Heart left ventricle (tissue), 16 donors: ENCODE data around the gene ARRB1. TPM values are rescaled to one million over a fixed set of nuclear protein-coding genes. Genes with fewer than 3 reads are reported as not detected.

Experiments used
- ATAC-seq, 4 donors: fragments of 200-7000 bp; cut with Tn5 transposase; one replicate each; pipeline ENCODE4 v1.9.1; 2020 to 2022; ENCODE audit warnings: moderate library complexity in 4 of 4, mild to moderate bottlenecking in 3 of 4, moderate number of reproducible peaks in 1 of 4
- DNase-seq, 5 donors: peaks; one replicate each; pipeline ENCODE4 v3.0.0-alpha.2; 2020
- H3K27ac ChIP-seq, 12 donors: fragments of 200-600 bp; sonication (generic) in 4 of 12; one replicate each; pipeline versions ENCODE4 v1.5.0 to v1.8.0; 2016 to 2022; ENCODE audit warnings: mild to moderate bottlenecking in 2 of 12
- H3K27me3 ChIP-seq, 9 donors: fragments of 200-600 bp; sonication (generic) in 2 of 9; one replicate each; pipeline versions ENCODE4 v1.5.1 to v1.8.0; 2016 to 2022; ENCODE audit warnings: mild to moderate bottlenecking in 3 of 9
- H3K36me3 ChIP-seq, 9 donors: fragments of 200-600 bp; sonication (generic) in 2 of 9; one replicate each; pipeline versions ENCODE4 v1.5.0 to v1.8.0; 2018 to 2022; ENCODE audit warnings: mild to moderate bottlenecking in 2 of 9
- H3K4me1 ChIP-seq, 12 donors: fragments of 200-600 bp; sonication (generic) in 4 of 12; one replicate each; pipeline versions ENCODE4 v1.5.0 to v1.8.0; 2016 to 2022; ENCODE audit warnings: mild to moderate bottlenecking in 3 of 12
- H3K4me3 ChIP-seq, 12 donors: fragments of 200-600 bp; sonication (generic) in 4 of 12; one replicate each; pipeline versions ENCODE4 v1.5.0 to v1.8.0; 2017 to 2022; ENCODE audit warnings: mild to moderate bottlenecking in 9 of 12, moderate library complexity in 4 of 12
- H3K9me3 ChIP-seq, 12 donors: fragments of 200-600 bp; sonication (generic) in 4 of 12; one replicate each; pipeline versions ENCODE4 v1.5.0 to v1.8.0; 2016 to 2022; ENCODE audit warnings: mild to moderate bottlenecking in 1 of 12
- CTCF ChIP-seq, 12 donors: fragments of 200-600 bp; sonication (generic) in 4 of 12; IDR thresholded peaks; one replicate each; pipeline versions ENCODE4 v1.5.0 to v1.8.0; 2018 to 2022; ENCODE audit warnings: antibody characterized with exemption in 12 of 12, mild to moderate bottlenecking in 5 of 12
- POLR2A ChIP-seq, 2 donors: fragments of 450-650 bp; IDR thresholded peaks; one replicate each; pipeline ENCODE4 v1.6.1; 2017; ENCODE audit warnings: antibody characterized with exemption in 2 of 2, mild to moderate bottlenecking in 2 of 2, moderate library complexity in 2 of 2
- WGBS, 4 donors: extraction: QIAGEN DNeasy Blood & Tissue Kit in 2 of 4; methylation state at CpG; one replicate each; pipeline versions ENCODE4 v1.1.5 to v1.1.7; 2013 to 2018; 5-methylcytosine and 5-hydroxymethylcytosine counted together
- intact Hi-C, 10 donors: fragments of 100-400 bp; cut with DNase I; formaldehyde crosslinking; loops; one replicate each; pipeline versions ENCODE4 v1.11.1 to v1.14.2; 2022
- polyA plus RNA-seq, 2 donors: library from polyadenylated mRNA; stranded (reverse); fragments of 200-250 nt; gene quantifications; one replicate each; pipeline ENCODE4 v1.2.3, GENCODE V29; 2013
- total RNA-seq, 9 donors: library from RNA; depleted of rRNA in 2 of 9; stranded (reverse); fragments of >200 nt in 2 of 9; fragmentation: NEBNext Ultra II Directional in 3 of 9; extraction: Animal tissue kit (Norgen Biotek cat#: 25700) in 3 of 9; gene quantifications; one replicate each; pipeline versions ENCODE4 v1.1.0 to v1.2.4, GENCODE V29; 2016 to 2023
- donor health status: ischemic (EF 13 %, LVEDD 7.1; RV severe dilation, severe dysfunction).
- donor health status: healthy with polysubstance abuse.
- donor health status: DM: no; HTN: yes; CAD: no.
- donor health status: DM: no; HTN: no; CAD: no.
- donor health status: ischemic (EF 25% LVEDD 6.9; RV normal size, moderate dysfunction).
- donor health status: ischemic (EF 25% LVEDD 5.7; RV mildly dilated, moderate dysfunction).
- donor health status: healthy.
- donor health status: DM: yes; HTN: yes; CAD: no.
- donor health status: ischemic (EF 35%, LVEDD 5.7; RV mildly dilated, moderate dysfunction).
- donor health status: nonischemic (EF 11% LVEDD 7.7; RV severe dilation, severe dysfunction).
- donor health status: DM: yes; HTN: yes; CAD: no.
- donor health status: PGD.
- donor health status: ischemic (EF 29% LVEDD 5.4; RV normal size, mild dysfunction).
- donor health status: nonischemic (EF 23%, LVEDD 6.1; RV moderate dilation, normal function).

ARRB1 gene
- total and polyA plus RNA-seq, 11 donors: 7.9 to 58.9 (median 25.4) TPM

GRCh38 chr11:75277991-75278790 is 73.3 kb downstream of the ARRB1 start:
- no peak for TF ChIP-seq POLR2A (IDR thresholded peaks at IDR 0.05)
- TF ChIP-seq CTCF (IDR thresholded peaks at IDR 0.05): no peak
- H3K4me1 ChIP-seq: peaks cover 0 to 37% (median 14%) of the 10 kb centered on the region in 12 donors
- no peaks in the 10 kb centered on the region for H3K9me3 ChIP-seq
- H3K36me3 ChIP-seq: peaks cover 0 to 93% (median 65%) of the 10 kb centered on the region in 9 donors
- intact Hi-C loops: no loop called here
- H3K4me3 ChIP-seq: no peak overlapping the region
- H3K27me3 ChIP-seq: no peaks in the 10 kb centered on the region
- DNase-seq (peak in 3 of 5 donors; percentile 18 to 25 (median 22)), ATAC-seq (no peak)
- 83 to 90% (median 86%) methylated on average over 9 to 13 of the region's 13 CpGs for WGBS, 4 donors
- H3K27ac ChIP-seq: no peak overlapping the region

GRCh38 chr11:75277211-75277805 is 74.2 kb downstream of the ARRB1 start:
- ATAC-seq: no peak
- H3K4me3 ChIP-seq: no peak overlapping the region
- intact Hi-C loops: no loop called here
- peak overlapping the region in 1 of 12 donors; percentile 87 for H3K27ac ChIP-seq
- H3K27me3 ChIP-seq: no peaks in the 10 kb centered on the region
- H3K9me3 ChIP-seq: no peaks in the 10 kb centered on the region
- peaks cover 0 to 93% (median 66%) of the 10 kb centered on the region in 9 donors for H3K36me3 ChIP-seq
- DNase-seq: peak in 1 of 5 donors; percentile 18
- no peak for TF ChIP-seq CTCF (IDR thresholded peaks at IDR 0.05)
- TF ChIP-seq POLR2A (IDR thresholded peaks at IDR 0.05): no peak
- peaks cover 0 to 37% (median 14%) of the 10 kb centered on the region in 12 donors for H3K4me1 ChIP-seq
- WGBS, 4 donors: 92 to 99% (median 96%) methylated on average over 11 of the region's 11 CpGs

GRCh38 chr11:75276686-75277085 is 74.8 kb downstream of the ARRB1 start:
- H3K9me3 ChIP-seq: no peaks in the 10 kb centered on the region
- TF ChIP-seq CTCF (IDR thresholded peaks at IDR 0.05) (no peak), POLR2A (IDR thresholded peaks at IDR 0.05) (no peak)
- H3K4me1 ChIP-seq: peaks cover 0 to 37% (median 14%) of the 10 kb centered on the region in 12 donors
- no peak overlapping the region for H3K4me3 ChIP-seq
- H3K36me3 ChIP-seq: peaks cover 0 to 93% (median 69%) of the 10 kb centered on the region in 9 donors
- DNase-seq (peak in 2 of 5 donors; percentile 11 to 44), ATAC-seq (no peak)
- 86 to 93% (median 89%) methylated on average over 6 of the region's 6 CpGs for WGBS, 4 donors
- H3K27me3 ChIP-seq: no peaks in the 10 kb centered on the region
- peak overlapping the region in 2 of 12 donors; percentile 1 to 87 for H3K27ac ChIP-seq
- intact Hi-C loops: no loop called here

- H3K4me3 ChIP-seq: no peak overlapping the region
- no peaks in the 10 kb centered on the region for H3K9me3 ChIP-seq
- H3K27me3 ChIP-seq: no peaks in the 10 kb centered on the region
- ATAC-seq: no peak
- peak overlapping the region in 2 of 12 donors; percentile 1 to 87 for H3K27ac ChIP-seq
- H3K4me1 ChIP-seq: peaks cover 0 to 37% (median 14%) of the 10 kb centered on the region in 12 donors
- H3K36me3 ChIP-seq: peaks cover 0 to 93% (median 70%) of the 10 kb centered on the region in 9 donors
- no peak for TF ChIP-seq CTCF (IDR thresholded peaks at IDR 0.05)
- no peak for TF ChIP-seq POLR2A (IDR thresholded peaks at IDR 0.05)
- no peak for DNase-seq
- WGBS, 4 donors: 84 to 93% (median 88%) methylated on average over 2 of the region's 2 CpGs
- intact Hi-C loops: no loop called here
Measured at GRCh38 chr11:75276186-75276585, 75.3 kb downstream of the ARRB1 start.
